Activated CD8-positive, alpha-beta memory T cell treated with anti-CD3 and anti-CD28 coated beads, Interleukin-2, amount 50 U/mL, for 48 hours (primary cell): ENCODE measurements around the gene LAMP5.

Experiments used
- DNase-seq: peaks from one replicate; pipeline ENCODE4 v3.0.0-alpha.2; 2020

LAMP5 gene

DNA sequence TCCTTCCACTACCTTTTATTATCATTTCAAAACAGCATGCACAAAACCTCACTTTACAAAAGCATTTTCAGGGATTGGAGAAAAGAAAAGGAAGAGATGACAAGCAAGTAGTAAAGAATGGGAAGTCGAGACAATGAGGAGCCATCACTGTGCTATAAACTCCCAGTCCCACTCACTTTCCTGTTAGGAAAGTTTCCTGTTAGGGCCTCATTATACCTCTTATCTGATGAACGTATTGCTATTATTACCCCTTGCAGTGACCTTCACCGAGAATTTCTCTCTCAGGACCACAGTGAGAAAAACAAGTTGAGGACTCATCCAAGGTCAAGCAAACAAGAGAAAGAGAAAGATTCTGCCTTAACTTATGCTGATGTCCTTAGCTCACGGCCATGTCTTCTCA lies 28.8 kb downstream of the LAMP5 start:
- DNase-seq: no peak

DNA sequence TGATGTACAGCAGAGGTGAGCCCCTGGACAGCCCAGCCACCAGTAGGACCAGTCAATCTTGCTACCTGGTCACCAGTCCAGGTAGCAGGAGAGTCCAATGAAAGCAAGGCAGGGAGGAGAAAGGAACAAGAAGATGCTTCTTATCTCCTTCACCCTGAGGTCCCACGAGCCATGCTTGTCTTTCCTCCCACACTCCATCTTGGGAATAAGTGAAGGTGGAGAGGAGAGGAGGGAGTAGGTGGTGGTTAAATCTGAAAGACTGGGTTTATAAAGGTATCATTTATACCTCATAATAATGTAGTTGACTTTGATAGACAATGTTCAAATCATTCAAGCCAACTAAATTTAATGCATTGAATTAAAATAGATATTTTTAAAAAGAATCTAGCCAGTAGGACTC lies 35.9 kb downstream of the LAMP5 start:
- DNase-seq: no peak

DNA sequence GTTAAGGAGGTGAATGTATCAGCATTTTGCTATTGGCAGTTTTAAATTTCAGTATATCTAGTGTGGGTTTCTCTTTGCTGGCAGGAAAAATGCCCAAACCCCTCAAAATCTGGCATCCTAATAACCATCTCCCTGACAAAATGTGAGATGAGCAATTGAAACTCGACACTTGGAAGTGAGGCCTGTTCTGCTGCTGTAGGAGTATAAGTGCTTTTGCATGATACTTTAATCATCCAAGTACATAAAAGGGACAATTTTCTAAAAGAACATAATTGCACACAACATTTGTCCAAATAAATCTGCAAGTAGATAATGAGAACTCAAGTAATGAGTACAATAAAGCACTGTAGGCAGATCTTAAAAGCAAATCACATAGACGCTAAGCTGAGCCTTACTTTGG lies 36.5 kb downstream of the LAMP5 start:
- DNase-seq: no peak

GRCh38 chr20:9551808-9552550 lies 37.6 kb downstream of the LAMP5 start:
- DNase-seq: no peak

DNA sequence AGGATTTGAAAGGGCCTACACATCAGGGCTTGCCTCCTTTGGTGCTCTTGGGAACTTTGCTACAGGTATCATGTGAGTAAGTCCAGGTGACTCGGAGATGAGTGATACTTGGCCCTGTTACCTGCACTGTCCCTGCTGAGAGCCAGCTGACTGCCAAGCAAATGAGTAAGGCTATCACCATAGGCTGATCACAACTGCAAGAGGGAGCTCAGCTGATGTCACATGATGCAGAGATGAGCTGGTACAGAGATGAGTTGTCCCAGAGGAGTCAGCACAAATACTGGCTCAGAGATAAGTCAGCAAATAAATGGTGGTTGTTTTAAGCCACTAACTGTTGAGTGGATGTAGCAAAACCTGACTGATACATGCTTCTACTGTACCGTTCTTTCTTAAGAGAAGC lies 41.4 kb downstream of the LAMP5 start:
- no peak for DNase-seq

GRCh38 chr20:9557411-9557810 lies 43.0 kb downstream of the LAMP5 start:
- no peak for DNase-seq

- no peak for DNase-seq
These were observed 51.6 kb downstream of the LAMP5 start for GRCh38 chr20:9565910-9566550.

DNA sequence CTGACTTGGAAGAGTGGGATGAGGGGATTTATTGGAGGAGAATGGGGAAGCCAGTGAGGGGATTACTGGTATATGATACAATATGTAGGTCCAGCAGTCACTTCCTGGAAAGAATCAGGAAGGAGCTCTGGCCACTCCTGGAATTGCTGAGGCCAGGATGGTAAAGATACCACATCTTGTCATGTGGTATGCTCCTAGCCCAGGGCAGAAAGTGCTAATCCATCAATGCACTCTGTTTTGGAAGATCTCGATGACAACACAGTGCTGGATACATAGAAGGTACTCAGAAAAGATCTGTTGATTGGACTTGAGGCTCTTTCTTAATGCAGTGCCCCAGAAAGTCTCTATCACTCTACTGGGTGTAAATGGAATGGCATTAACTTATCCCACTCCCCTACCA lies 52.6 kb downstream of the LAMP5 start:
- DNase-seq: no peak

DNA sequence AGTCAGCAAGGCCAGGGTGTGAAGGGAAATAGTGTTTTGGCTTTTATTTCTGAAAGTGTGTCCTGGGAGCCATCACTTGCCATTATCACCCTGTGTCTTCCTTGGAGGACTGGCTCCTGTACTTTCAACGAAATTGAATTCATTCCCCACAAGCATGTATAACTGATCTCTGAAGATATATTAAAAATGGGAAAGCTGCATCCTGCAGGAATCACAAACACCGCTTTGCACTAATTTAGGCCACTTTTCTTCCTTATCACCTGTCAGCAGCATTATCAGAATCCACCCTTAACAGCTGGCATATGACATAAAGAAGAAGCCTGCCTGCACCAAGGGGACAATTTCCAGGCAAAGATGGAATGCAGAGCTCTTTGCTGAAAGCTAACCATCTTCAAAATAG lies 56.2 kb downstream of the LAMP5 start:
- no peak for DNase-seq

- no peak for DNase-seq
These were observed 57.4 kb downstream of the LAMP5 start for GRCh38 chr20:9571783-9572182.

DNA sequence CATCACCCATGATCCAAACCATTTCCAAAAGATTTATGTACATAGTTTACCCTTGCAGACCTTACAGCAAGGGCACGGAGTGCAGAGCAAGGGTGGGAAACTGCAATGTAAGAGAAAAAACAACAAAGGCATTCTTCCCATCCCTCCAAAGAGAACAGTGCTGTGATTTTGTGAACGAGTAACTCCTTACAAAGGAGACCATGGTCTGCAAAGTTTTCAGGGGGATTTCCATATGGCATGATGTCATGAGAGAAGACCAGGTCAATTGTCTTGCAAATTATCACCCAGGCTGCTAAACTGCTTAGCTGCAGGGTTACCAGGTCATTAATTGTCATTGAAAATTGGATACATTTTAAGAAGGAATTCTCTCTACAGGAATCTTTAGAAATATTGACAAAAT lies 58.3 kb downstream of the LAMP5 start:
- DNase-seq: no peak

GRCh38 chr20:9573335-9574151 lies 59.2 kb downstream of the LAMP5 start:
- no peak for DNase-seq

DNA sequence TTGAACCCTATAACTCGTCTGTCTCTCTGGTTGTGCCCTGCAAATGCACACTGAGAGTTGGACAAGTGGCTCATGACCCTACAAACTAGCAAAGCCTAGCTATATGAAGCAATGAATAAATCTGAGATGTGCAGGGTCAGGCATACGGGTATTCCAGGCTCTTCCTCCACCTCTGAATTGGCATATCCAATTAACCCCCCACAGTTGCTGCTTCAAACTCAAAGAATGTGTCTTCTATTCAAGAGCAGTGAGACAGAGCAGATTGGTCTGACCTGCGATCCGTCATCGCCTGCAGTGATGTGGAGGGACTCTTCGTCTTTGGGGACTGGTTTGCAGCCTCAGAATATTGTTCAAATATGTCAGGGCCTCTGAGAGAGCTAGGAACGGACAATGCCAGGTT lies 59.8 kb downstream of the LAMP5 start:
- DNase-seq: no peak

DNA sequence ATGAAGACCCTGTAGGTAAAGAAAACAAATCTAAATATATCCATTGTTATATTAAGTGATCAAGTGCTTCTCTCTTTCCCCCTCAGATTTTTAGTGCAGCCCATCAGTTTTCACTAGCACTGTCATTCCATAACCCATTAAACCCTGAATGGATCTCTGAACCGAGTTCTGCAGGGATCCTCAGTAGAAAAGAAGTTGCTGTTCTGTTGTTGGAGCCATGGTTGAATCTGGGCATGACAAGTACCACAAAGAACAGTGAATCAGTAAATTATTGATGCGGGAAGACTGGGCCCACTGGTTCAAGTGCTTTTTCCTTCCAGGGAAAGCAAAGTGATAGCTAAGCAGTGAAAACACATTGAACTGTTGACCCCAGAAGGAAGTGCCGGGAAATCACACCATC lies 60.4 kb downstream of the LAMP5 start:
- DNase-seq: no peak

DNA sequence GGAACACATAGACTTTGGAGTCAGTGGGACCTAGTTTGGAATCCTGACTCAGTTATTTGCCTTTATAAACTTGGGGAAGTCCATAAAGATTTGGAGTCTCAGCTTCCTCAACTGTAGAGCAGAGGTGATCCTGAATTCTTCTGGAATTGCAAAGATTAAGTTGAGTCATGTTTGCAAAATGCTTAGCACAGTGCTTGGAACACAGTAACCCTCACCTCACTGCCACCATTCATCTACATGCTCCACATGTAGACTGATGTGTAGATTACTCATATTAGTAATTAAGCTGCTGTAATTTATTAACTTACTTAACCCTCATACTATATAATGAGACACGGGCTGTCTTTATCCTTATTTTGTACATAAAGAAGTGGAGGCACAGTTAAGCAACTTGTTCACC lies 61.4 kb downstream of the LAMP5 start:
- no peak for DNase-seq

GRCh38 chr20:9576695-9577094 lies 62.3 kb downstream of the LAMP5 start:
- DNase-seq: no peak

GRCh38 chr20:9577397-9577796 lies 63.0 kb downstream of the LAMP5 start:
- DNase-seq: no peak

- DNase-seq: no peak
These were observed 64.2 kb downstream of the LAMP5 start for GRCh38 chr20:9578594-9578993.
